Osteoblast (primary cell): Measurements from ENCODE around the gene ARL15. TPM values are rescaled to one million over a fixed set of nuclear protein-coding genes. Genes with fewer than 3 reads are reported as not detected.
A peak's percentile ranks its signal among the peaks of the same experiment; 100 is the strongest.

Source experiments
- DNase-seq: peaks from one replicate; pipeline ENCODE4 v3.0.0; 2011; ENCODE audit warnings: low spot score, mixed read lengths; ENCODE audit not compliant: insufficient read length; ENCODE audit errors: missing footprints
- H2AFZ ChIP-seq: 2 replicates; pipeline ENCODE4 v1.6.0; 2011; ENCODE audit warnings: mild to moderate bottlenecking, low read length
- H3K27ac ChIP-seq: 2 replicates; pipeline ENCODE4 v1.5.1; 2011; ENCODE audit warnings: mild to moderate bottlenecking, low read depth, low read length, moderate library complexity
- H3K27me3 ChIP-seq: 2 replicates; pipeline ENCODE4 v1.6.0; 2012; ENCODE audit warnings: mild to moderate bottlenecking, control low read depth, inconsistent platforms, low read length, moderate library complexity; ENCODE audit not compliant: insufficient read depth
- H3K36me3 ChIP-seq: 2 replicates; pipeline ENCODE4 v1.5.1; 2011; ENCODE audit warnings: mild to moderate bottlenecking, low read length, control low read depth, moderate library complexity; ENCODE audit not compliant: insufficient read depth
- H3K4me1 ChIP-seq: 2 replicates; pipeline ENCODE4 v1.5.1; 2011; ENCODE audit warnings: mild to moderate bottlenecking, low read length, control low read depth, moderate library complexity; ENCODE audit not compliant: insufficient read depth
- H3K4me2 ChIP-seq: 2 replicates; pipeline ENCODE4 v1.6.0; 2011; ENCODE audit warnings: mild to moderate bottlenecking, low read length; ENCODE audit not compliant: insufficient read depth
- H3K4me3 ChIP-seq: fragments of 200-600 bp; sonication (generic); 3 replicates; pipeline ENCODE4 v1.5.1; 2012; ENCODE audit warnings: mild to moderate bottlenecking, low read length, inconsistent platforms; ENCODE audit not compliant: insufficient read depth
- H3K79me2 ChIP-seq: 2 replicates; pipeline ENCODE4 v1.6.0; 2012; ENCODE audit warnings: mild to moderate bottlenecking, low read length, control low read depth, inconsistent platforms; ENCODE audit not compliant: insufficient read depth
- H3K9me3 ChIP-seq: 2 replicates; pipeline ENCODE4 v1.5.1; 2011; ENCODE audit warnings: low read depth, low read length, control low read depth
- H4K20me1 ChIP-seq: 2 replicates; pipeline ENCODE4 v1.6.0; 2012; ENCODE audit warnings: mild to moderate bottlenecking, low read length, control low read depth; ENCODE audit not compliant: insufficient read depth
- CTCF ChIP-seq: IDR thresholded peaks from 2 replicates; pipeline ENCODE4 v1.5.1; 2011; ENCODE audit warnings: mild to moderate bottlenecking, low read depth, low read length, moderate library complexity; ENCODE audit errors: extremely low read depth
- total RNA-seq: library from RNA; depleted of rRNA; stranded (reverse); fragments of >200 nt; gene quantifications from 2 replicates; pipeline ENCODE4 v1.2.3, GENCODE V29; 2012

The ARL15 gene
- total RNA-seq, 1 donor = 25.3 TPM

- Histone ChIP-seq H4K20me1 (no peaks in the 10 kb centered on the region), H3K9me3 (no peaks in the 10 kb centered on the region), H3K4me2 (no peak overlapping the region), H3K36me3 (no peaks in the 10 kb centered on the region), H3K79me2 (no peaks in the 10 kb centered on the region), H3K27me3 (no peaks in the 10 kb centered on the region), H2AFZ (peak overlapping the region; percentile 58), H3K27ac (no peak overlapping the region), H3K4me1 (no peaks in the 10 kb centered on the region), H3K4me3 (no peak overlapping the region)
- TF ChIP-seq CTCF = no peak
- DNase-seq = no peak
These were observed 68.1 kb downstream of the ARL15 start for GRCh38 chr5:54242297-54242696.

GRCh38 chr5:54234304-54234933 is 76.0 kb downstream of the ARL15 start:
- Histone ChIP-seq H3K9me3 (no peaks in the 10 kb centered on the region), H3K27ac (no peak overlapping the region), H3K4me1 (peaks cover 3% of the 10 kb centered on the region), H4K20me1 (no peaks in the 10 kb centered on the region), H3K79me2 (no peaks in the 10 kb centered on the region), H3K4me2 (peak overlapping the region; percentile 63), H3K36me3 (no peaks in the 10 kb centered on the region), H3K27me3 (no peaks in the 10 kb centered on the region), H2AFZ (no peak overlapping the region), H3K4me3 (no peak overlapping the region)
- TF ChIP-seq CTCF = peak; percentile 81
- peak; percentile 74 for DNase-seq

GRCh38 chr5:54230936-54231685 is 79.3 kb downstream of the ARL15 start:
- no peaks in the 10 kb centered on the region for H3K9me3 ChIP-seq
- no peak overlapping the region for H3K4me3 ChIP-seq
- DNase-seq = no peak
- no peaks in the 10 kb centered on the region for H3K36me3 ChIP-seq
- H3K27ac ChIP-seq = no peak overlapping the region
- TF ChIP-seq CTCF = no peak
- no peak overlapping the region for H3K4me2 ChIP-seq
- H4K20me1 ChIP-seq = no peaks in the 10 kb centered on the region
- no peaks in the 10 kb centered on the region for H3K27me3 ChIP-seq
- H3K79me2 ChIP-seq = no peaks in the 10 kb centered on the region
- H3K4me1 ChIP-seq = peaks cover 3% of the 10 kb centered on the region
- no peak overlapping the region for H2AFZ ChIP-seq

GRCh38 chr5:54229041-54229780 is 81.2 kb downstream of the ARL15 start:
- Histone ChIP-seq H2AFZ (no peak overlapping the region), H4K20me1 (no peaks in the 10 kb centered on the region), H3K36me3 (no peaks in the 10 kb centered on the region), H3K27ac (no peak overlapping the region), H3K9me3 (no peaks in the 10 kb centered on the region), H3K4me1 (peaks cover under 1% of the 10 kb centered on the region), H3K4me3 (no peak overlapping the region), H3K4me2 (peak overlapping the region; percentile 24), H3K27me3 (no peaks in the 10 kb centered on the region), H3K79me2 (no peaks in the 10 kb centered on the region)
- DNase-seq = peak; percentile 71
- peak; percentile 99 for TF ChIP-seq CTCF
